Thyroid gland (tissue), 4 donors: Measurements from ENCODE around the gene SATB2. TPM values are rescaled to one million over a fixed set of nuclear protein-coding genes. Genes with fewer than 3 reads are reported as not detected.

Experiments used
- DNase-seq, 2 donors: peaks; one replicate each; pipeline ENCODE4 v3.0.0-alpha.2; 2019
- H3K27ac ChIP-seq, 3 donors: fragments of 200-600 bp; sonication (generic); 1 replicate in 2 of 3; 2 replicates in 1 of 3; pipeline ENCODE4 v1.5.1; 2016 to 2019; ENCODE audit warnings: mild to moderate bottlenecking in 1 of 3, moderate library complexity in 1 of 3
- H3K27me3 ChIP-seq: fragments of 200-600 bp; sonication (generic); one replicate; pipeline ENCODE4 v1.5.1; 2019
- H3K36me3 ChIP-seq, 2 donors: fragments of 200-600 bp; sonication (generic); one replicate each; pipeline ENCODE4 v1.5.1; 2016 to 2019
- H3K4me1 ChIP-seq, 2 donors: fragments of 200-600 bp; sonication (generic); one replicate each; pipeline ENCODE4 v1.5.1; 2017 to 2019
- H3K4me3 ChIP-seq, 3 donors: fragments of 200-600 bp; sonication (generic); replicated peaks in 1 of 3; 1 replicate in 2 of 3; 2 replicates in 1 of 3; pipeline ENCODE4 v1.5.1; 2016; ENCODE audit warnings: mild to moderate bottlenecking in 1 of 3
- H3K9me3 ChIP-seq: fragments of 200-600 bp; sonication (generic); one replicate; pipeline ENCODE4 v1.5.1; 2017
- CTCF ChIP-seq, 6 experiments: fragments of 200-600 bp in 3 of 6; fragments of 450-650 bp in 3 of 6; sonication (generic) in 3 of 6; IDR thresholded peaks; one replicate each; pipeline ENCODE4 v1.5.1; 2016 to 2019; ENCODE audit warnings: antibody characterized with exemption in 6 of 6, mild to moderate bottlenecking in 2 of 6, inconsistent platforms in 1 of 6, moderate library complexity in 1 of 6
- POLR2A ChIP-seq, 2 donors: fragments of 450-650 bp; IDR thresholded peaks; one replicate each; pipeline ENCODE4 v1.6.1; 2017; ENCODE audit warnings: antibody characterized with exemption in 2 of 2, mild to moderate bottlenecking in 2 of 2, moderate library complexity in 1 of 2
- WGBS, 2 donors: methylation state at CpG; one replicate each; pipeline ENCODE4 v1.1.5; 2017; 5-methylcytosine and 5-hydroxymethylcytosine counted together
- intact Hi-C: fragments of 100-400 bp; cut with DNase I; formaldehyde crosslinking; loops from one replicate; pipeline ENCODE4 v1.15.1; 2023
- total RNA-seq, 4 donors: library from RNA; depleted of rRNA; stranded (reverse); fragments of >200 nt; gene quantifications; one replicate each; pipeline ENCODE4 v1.2.3, GENCODE V29; 2016

SATB2 gene
- total RNA-seq, 4 donors from 2014 or later = 1.9 to 2.9 (median 1.9) TPM

GRCh38 chr2:199460101-199460671 is 2.4 kb upstream of the SATB2 start:
- Histone ChIP-seq H3K4me1 (peaks cover 33 to 60% of the 10 kb centered on the region in 2 donors), H3K36me3 (no peaks in the 10 kb centered on the region), H3K27ac (no peak overlapping the region), H3K27me3 (peaks cover 60% of the 10 kb centered on the region), H3K9me3 (no peaks in the 10 kb centered on the region), H3K4me3 (peak overlapping the region in 2 of 3 donors; percentile 29 to 83)
- intact Hi-C loops = no loop called here
- WGBS, 2 donors = 12 to 16% methylated on average over 14 of the region's 14 CpGs
- TF ChIP-seq CTCF (IDR thresholded peaks at IDR 0.05) (no peak), POLR2A (IDR thresholded peaks at IDR 0.05) (no peak)
- DNase-seq = no peak

GRCh38 chr2:199459286-199460100 is 1.8 kb upstream of the SATB2 start:
- DNase-seq = peak; percentile 86 to 90
- peak overlapping the region in 2 of 3 donors; percentile 50 to 68 for H3K27ac ChIP-seq
- 1% methylated on average over 21 to 26 of the region's 70 CpGs for WGBS, 2 donors
- H3K4me1 ChIP-seq = peaks cover 33 to 57% of the 10 kb centered on the region in 2 donors
- H3K4me3 ChIP-seq = peak overlapping the region; percentile 29 to 83 (median 78)
- no peaks in the 10 kb centered on the region for H3K36me3 ChIP-seq
- H3K27me3 ChIP-seq = peaks cover 60% of the 10 kb centered on the region
- TF ChIP-seq POLR2A (IDR thresholded peaks at IDR 0.05) (no peak), CTCF (IDR thresholded peaks at IDR 0.05) (no peak)
- H3K9me3 ChIP-seq = no peaks in the 10 kb centered on the region
- intact Hi-C loops = no loop called here

- Histone ChIP-seq H3K36me3 (no peaks in the 10 kb centered on the region), H3K27ac (peak overlapping the region in 2 of 3 donors; percentile 50 to 68), H3K4me3 (peak overlapping the region; percentile 29 to 83 (median 78)), H3K9me3 (no peaks in the 10 kb centered on the region), H3K27me3 (peaks cover 60% of the 10 kb centered on the region), H3K4me1 (peaks cover 29 to 51% of the 10 kb centered on the region in 2 donors)
- peak; percentile 43 to 44 for DNase-seq
- intact Hi-C loops = no loop called here
- 0% methylated on average over 8 to 24 of the region's 56 CpGs for WGBS, 2 donors
- TF ChIP-seq POLR2A (IDR thresholded peaks at IDR 0.05) (no peak), CTCF (IDR thresholded peaks at IDR 0.05) (no peak)
These were observed 1.1 kb upstream of the SATB2 start for GRCh38 chr2:199458806-199459285.

GRCh38 chr2:199458009-199458805 is 468 bp upstream of the SATB2 start:
- TF ChIP-seq POLR2A (IDR thresholded peaks at IDR 0.05) = no peak
- no peak for TF ChIP-seq CTCF (IDR thresholded peaks at IDR 0.05)
- peak overlapping the region in 2 of 3 donors; percentile 50 to 68 for H3K27ac ChIP-seq
- peak overlapping the region; percentile 29 to 83 (median 78) for H3K4me3 ChIP-seq
- intact Hi-C loops = no loop called here
- H3K36me3 ChIP-seq = no peaks in the 10 kb centered on the region
- peaks cover 23 to 45% of the 10 kb centered on the region in 2 donors for H3K4me1 ChIP-seq
- H3K9me3 ChIP-seq = no peaks in the 10 kb centered on the region
- DNase-seq = no peak
- WGBS, 2 donors = 1 to 2% methylated on average over 33 to 57 of the region's 75 CpGs
- peaks cover 56% of the 10 kb centered on the region for H3K27me3 ChIP-seq
